ENCODE data around the gene ABHD11. TPM values are rescaled to one million over a fixed set of nuclear protein-coding genes. Genes with fewer than 3 reads are reported as not detected.

ABHD11 gene
- total RNA-seq, 1 donor from 2014 or later: 23.3 TPM

GRCh38 chr7:73768641-73769480, 30.3 kb upstream of the ABHD11 start:
- H3K27ac Mint-ChIP-seq (ENCODE audit: unreplicated experiment): no peak overlapping the region
- H3K4me1 Mint-ChIP-seq: no peaks in the 10 kb centered on the region
- H3K9me3 Mint-ChIP-seq: no peaks in the 10 kb centered on the region
- H3K4me3 Mint-ChIP-seq: no peak overlapping the region
- peaks cover 57% of the 10 kb centered on the region for H3K27me3 Mint-ChIP-seq (ENCODE audit: low read depth)
- no peaks in the 10 kb centered on the region for H3K36me3 Mint-ChIP-seq (ENCODE audit: low read depth)
- TF ChIP-seq, protein P1, sequence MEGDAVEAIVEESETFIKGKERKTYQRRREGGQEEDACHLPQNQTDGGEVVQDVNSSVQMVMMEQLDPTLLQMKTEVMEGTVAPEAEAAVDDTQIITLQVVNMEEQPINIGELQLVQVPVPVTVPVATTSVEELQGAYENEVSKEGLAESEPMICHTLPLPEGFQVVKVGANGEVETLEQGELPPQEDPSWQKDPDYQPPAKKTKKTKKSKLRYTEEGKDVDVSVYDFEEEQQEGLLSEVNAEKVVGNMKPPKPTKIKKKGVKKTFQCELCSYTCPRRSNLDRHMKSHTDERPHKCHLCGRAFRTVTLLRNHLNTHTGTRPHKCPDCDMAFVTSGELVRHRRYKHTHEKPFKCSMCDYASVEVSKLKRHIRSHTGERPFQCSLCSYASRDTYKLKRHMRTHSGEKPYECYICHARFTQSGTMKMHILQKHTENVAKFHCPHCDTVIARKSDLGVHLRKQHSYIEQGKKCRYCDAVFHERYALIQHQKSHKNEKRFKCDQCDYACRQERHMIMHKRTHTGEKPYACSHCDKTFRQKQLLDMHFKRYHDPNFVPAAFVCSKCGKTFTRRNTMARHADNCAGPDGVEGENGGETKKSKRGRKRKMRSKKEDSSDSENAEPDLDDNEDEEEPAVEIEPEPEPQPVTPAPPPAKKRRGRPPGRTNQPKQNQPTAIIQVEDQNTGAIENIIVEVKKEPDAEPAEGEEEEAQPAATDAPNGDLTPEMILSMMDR (conservative IDR thresholded peaks at IDR 0.05): no peak
- DNase-seq (ENCODE audit: low read depth, low spot score): no peak

- Mint-ChIP-seq H3K4me1 (no peaks in the 10 kb centered on the region), H3K36me3 (ENCODE audit: low read depth) (no peaks in the 10 kb centered on the region), H3K9me3 (no peaks in the 10 kb centered on the region), H3K4me3 (no peak overlapping the region), H3K27me3 (ENCODE audit: low read depth) (peaks cover 39% of the 10 kb centered on the region), H3K27ac (ENCODE audit: unreplicated experiment) (no peak overlapping the region)
- TF ChIP-seq, protein P1 (conservative IDR thresholded peaks at IDR 0.05): no peak
- DNase-seq (ENCODE audit: low read depth, low spot score): no peak
These were observed 28.1 kb upstream of the ABHD11 start for GRCh38 chr7:73766556-73767229.

GRCh38 chr7:73762659-73762999, 24.0 kb upstream of the ABHD11 start:
- no peaks in the 10 kb centered on the region for H3K4me1 Mint-ChIP-seq
- H3K27me3 Mint-ChIP-seq (ENCODE audit: low read depth): peaks cover 7% of the 10 kb centered on the region
- H3K4me3 Mint-ChIP-seq: no peak overlapping the region
- DNase-seq (ENCODE audit: low read depth, low spot score): no peak
- no peak overlapping the region for H3K27ac Mint-ChIP-seq (ENCODE audit: unreplicated experiment)
- H3K9me3 Mint-ChIP-seq: no peaks in the 10 kb centered on the region
- TF ChIP-seq, protein P1 (conservative IDR thresholded peaks at IDR 0.05): no peak
- H3K36me3 Mint-ChIP-seq (ENCODE audit: low read depth): no peaks in the 10 kb centered on the region

- Mint-ChIP-seq H3K36me3 (ENCODE audit: low read depth) (no peaks in the 10 kb centered on the region), H3K9me3 (no peaks in the 10 kb centered on the region), H3K4me1 (no peaks in the 10 kb centered on the region), H3K27ac (ENCODE audit: unreplicated experiment) (no peak overlapping the region), H3K27me3 (ENCODE audit: low read depth) (peaks cover 3% of the 10 kb centered on the region), H3K4me3 (no peak overlapping the region)
- no peak for DNase-seq (ENCODE audit: low read depth, low spot score)
- TF ChIP-seq, protein P1 (conservative IDR thresholded peaks at IDR 0.05): no peak
These were observed 23.5 kb upstream of the ABHD11 start for GRCh38 chr7:73761854-73762658.

DNA sequence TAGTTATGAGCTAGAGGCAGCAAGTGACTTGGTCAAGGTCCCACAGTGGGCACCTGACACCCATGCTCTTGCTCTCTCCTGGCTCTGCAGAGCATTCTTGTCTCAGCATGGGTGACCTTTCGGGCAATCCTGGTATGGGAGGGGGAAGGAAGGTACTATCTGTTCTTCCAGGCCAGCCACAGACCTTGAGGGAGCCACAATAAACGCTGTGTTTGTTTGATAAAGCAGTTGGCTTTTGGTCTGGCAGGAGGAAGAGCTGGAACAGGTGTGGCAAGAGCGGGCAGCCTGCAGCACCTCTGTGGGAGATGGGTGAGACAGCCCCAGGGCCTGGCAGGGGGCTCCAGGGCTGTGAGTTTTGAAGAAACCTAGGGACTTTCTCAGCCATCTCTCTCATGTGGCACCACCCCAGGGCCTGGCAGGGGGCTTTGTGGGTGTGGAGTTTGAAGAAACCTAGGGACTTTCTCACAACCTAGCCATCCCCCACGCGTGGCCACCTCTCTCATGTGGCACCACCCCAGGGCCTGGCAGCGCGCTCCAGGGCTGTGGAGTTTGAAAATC, 20.1 kb upstream of the ABHD11 start:
- no peak overlapping the region for H3K27ac Mint-ChIP-seq (ENCODE audit: unreplicated experiment)
- no peak for DNase-seq (ENCODE audit: low read depth, low spot score)

More for the DNA sequence above, 20.1 kb upstream of the ABHD11 start:
- Mint-ChIP-seq H3K4me3 (no peak overlapping the region), H3K9me3 (no peaks in the 10 kb centered on the region), H3K36me3 (ENCODE audit: low read depth) (no peaks in the 10 kb centered on the region), H3K27me3 (ENCODE audit: low read depth) (no peaks in the 10 kb centered on the region), H3K4me1 (no peaks in the 10 kb centered on the region)
- TF ChIP-seq, protein P1 (conservative IDR thresholded peaks at IDR 0.05): no peak

Measured in neural crest cell (in vitro differentiated cells).